ENCODE data around the gene NOS1AP. TPM values are rescaled to one million over a fixed set of nuclear protein-coding genes. Genes with fewer than 3 reads are reported as not detected.

The NOS1AP gene
- total RNA-seq, 1 experiment from 2014 or later: 0.20 TPM

DNA sequence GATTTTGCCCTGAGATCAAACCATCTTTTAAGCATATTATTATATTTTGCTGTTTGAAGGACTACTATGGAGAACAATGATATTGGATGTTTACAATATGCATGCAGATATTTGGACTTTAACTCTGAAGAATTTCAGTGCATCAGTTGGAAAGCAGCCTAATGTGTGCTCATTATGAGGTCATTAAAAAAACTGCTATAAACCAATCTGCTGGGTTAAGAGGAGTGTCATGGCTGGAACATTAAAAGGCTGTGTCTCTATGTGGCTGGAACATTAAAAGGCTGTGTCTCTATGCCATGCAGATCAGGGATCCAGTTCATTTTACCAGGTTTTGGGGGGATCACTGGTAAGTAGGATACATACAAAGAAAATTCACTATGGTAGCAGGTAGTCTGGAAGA, 229.5 kb downstream of the NOS1AP start:
- in situ Hi-C loops (cut with HindIII; ENCODE audit: low sequenced_read_pairs): no loop called here
- no peak for DNase-seq (ENCODE audit: low spot score)

DNA sequence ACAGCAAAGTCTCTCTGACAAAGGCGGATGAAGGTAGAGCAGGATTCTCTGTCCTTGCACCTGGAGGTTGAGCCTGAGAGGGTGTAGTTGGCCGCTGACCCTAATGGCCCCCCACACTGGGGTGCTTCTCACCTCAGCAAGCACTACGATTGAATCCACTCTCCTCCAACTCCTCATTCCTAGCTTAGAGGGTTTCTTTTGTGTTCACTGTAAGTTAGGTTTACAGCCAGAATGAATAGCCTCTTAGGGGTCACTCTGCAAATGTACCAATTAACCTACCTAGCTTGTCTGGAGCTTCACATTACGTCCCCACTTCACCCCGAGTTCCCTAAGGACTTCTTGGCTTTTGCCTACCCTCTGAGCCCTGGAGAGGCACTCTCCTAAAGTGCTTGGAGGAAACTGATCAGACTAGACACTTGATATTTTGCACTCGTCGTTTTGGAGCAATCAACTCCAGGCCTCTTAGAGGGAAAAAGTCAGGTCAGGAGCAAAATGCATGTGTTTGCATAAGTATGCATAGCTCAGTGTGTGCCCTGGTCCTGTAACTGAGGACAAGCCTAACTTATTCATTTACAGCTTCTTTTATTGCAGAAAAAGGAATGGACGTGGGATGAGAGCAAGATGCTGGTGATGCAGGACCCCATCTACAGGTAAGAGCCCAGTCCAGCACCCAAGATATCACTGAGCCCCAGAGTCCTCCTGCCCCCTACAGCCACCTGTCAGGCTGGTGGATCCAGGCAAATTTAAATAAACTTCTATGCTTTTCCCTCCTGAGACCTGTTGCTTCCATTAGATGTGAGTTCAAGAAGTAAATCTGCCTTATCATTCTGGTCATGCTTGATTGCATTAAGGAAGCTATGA, 230.8 kb downstream of the NOS1AP start:
- in situ Hi-C loops (cut with HindIII; ENCODE audit: low sequenced_read_pairs): no loop called here
- no peak for DNase-seq (ENCODE audit: low spot score)

DNA sequence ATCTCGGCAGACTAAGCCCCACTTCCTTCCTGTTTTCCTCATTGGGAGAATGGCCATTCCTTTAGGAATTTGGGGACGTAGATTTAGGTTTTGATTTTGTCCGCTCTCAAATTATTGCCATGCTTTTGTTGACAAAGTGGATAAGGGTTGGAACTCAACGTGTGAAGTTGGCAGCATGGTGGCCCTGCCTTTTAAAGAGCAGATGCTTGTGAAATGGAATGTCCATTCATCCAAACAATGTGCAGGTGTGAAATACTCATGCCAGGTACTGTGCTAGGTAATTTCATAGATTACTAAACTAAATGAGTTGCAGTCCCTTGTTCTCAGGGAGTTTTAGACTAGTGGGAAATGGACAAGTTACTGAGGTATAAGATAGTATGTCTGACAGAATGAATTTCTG, 232.2 kb downstream of the NOS1AP start:
- DNase-seq (ENCODE audit: low spot score): peak; percentile 55
- in situ Hi-C loops (cut with HindIII; ENCODE audit: low sequenced_read_pairs): no loop called here

DNA sequence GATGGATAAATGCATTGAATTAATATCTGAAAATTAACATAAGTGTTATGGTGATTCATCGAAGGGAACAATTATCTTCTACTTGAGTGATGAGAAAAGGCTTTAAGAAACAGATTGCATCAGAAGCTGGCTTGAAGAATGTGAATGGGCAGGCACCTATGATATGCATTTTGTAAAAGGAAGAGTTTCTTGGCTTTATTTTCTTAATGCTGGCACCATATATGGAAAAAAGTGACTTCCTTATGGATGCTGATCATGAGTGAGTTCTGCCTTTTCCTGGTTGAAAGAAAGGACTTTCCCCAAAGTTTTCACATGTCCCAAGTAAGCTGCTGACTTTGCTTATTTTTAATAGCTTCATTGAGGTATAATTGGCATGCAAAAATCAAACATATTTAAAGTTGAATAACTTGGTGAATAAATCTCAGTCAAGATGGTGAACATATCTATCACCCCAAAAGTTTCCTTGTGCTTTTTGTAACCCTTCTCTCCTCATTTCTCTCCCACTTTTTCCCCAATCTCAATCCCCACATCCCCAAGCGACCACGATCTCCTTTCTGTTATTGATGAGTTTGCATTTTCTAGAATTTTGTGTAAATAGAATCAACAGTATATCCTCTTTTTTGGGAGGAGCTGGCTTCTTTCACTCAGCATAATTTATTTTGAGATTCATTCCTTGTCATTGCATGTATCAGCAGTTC, 233.0 kb downstream of the NOS1AP start:
- in situ Hi-C loops (cut with HindIII; ENCODE audit: low sequenced_read_pairs): no loop called here
- no peak for DNase-seq (ENCODE audit: low spot score)

DNA sequence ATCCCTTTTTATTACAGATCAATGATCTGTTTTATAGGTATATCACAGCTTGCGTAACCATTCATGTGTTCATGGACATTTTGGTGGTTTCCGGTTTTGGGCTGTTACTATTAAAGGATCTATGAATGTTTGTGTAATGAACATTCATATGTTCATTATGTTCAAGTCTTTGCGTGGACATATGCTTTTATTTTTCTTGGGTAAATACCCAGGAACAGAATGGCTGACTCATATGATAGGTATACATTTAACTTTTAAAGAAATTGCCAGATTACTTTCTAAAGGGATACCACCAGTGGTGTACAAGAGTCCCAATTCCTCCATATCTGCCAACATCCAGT, 233.5 kb downstream of the NOS1AP start:
- DNase-seq (ENCODE audit: low spot score): no peak
- in situ Hi-C loops (cut with HindIII; ENCODE audit: low sequenced_read_pairs): no loop called here

DNA sequence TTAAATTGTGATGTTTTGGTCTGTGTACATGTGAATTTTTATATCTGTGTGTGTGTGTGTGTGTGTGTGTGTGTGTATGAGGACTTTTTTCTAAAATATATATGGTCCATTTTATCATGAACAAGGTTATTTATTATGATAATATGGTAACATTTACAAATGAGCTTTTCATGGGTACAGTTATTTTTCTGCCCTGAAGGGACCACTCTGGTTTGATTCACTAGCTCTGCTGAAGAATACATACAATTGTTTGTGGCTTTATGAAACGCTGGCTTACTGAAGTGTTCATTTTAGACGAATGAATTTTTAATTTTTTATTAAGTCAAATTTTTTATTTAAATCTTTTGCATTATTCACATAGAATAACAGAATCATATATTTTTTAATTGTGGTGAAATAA, 235.2 kb downstream of the NOS1AP start:
- in situ Hi-C loops (cut with HindIII; ENCODE audit: low sequenced_read_pairs): no loop called here
- DNase-seq (ENCODE audit: low spot score): no peak

DNA sequence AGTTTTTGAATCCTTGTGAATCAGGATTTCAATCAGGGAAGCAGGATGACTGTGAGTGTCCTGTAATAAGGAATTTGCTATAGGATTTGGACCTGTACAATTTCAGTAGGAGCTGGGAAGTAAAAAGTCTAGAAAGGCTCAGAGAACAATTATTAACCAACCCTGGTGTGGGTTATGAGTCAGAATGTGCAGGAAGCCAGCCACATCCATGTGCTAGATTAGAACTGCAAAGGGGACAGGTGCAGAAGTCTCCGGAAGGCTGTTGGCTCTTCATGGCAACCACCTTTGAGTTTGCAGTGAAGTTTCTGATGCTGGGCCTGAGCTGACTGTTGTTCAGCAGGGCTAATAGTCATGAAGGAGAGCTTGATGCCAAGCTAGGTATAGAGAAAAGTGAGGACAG, 236.5 kb downstream of the NOS1AP start:
- no peak for DNase-seq (ENCODE audit: low spot score)
- in situ Hi-C loops (cut with HindIII; ENCODE audit: low sequenced_read_pairs): no loop called here

DNA sequence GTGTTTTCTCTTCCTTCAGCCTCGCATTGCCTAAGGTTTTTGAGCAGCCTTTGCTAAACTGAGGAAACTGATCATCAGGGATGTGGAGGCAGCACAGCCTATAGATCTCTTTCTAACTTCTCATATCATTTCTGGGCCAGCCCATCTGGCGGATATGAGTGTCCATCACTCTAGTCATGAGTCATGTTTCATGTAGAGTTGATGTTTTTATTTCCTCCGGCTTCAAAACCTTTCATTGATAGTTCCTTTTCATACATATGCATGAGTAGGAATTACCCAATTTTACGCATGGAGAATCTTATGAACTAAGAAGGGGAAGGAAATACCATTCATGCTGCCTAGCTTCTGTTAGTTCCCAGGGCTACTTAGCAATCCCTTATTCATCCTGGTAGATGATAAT, 240.8 kb downstream of the NOS1AP start:
- no peak for DNase-seq (ENCODE audit: low spot score)
- in situ Hi-C loops (cut with HindIII; ENCODE audit: low sequenced_read_pairs): no loop called here

DNA sequence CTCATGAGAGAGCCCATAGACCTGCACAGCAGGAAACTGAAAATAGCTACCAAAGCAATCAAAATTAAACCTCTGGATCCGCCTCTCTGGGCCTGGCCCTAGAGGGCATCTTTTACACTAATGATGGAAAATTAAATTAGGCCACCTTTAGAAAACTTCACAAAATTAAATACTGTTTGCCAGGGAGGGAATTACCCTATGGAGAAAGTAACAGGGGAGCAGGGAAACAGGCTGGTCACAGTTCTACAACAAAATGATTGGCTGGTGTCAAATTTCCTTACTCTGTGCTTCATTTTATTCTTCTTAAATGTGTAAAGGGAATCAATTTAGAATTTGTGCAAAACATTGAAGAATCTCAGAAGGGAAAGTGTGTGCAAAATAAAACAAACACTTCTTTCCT, 244.7 kb downstream of the NOS1AP start:
- no peak for DNase-seq (ENCODE audit: low spot score)
- in situ Hi-C loops (cut with HindIII; ENCODE audit: low sequenced_read_pairs): no loop called here

DNA sequence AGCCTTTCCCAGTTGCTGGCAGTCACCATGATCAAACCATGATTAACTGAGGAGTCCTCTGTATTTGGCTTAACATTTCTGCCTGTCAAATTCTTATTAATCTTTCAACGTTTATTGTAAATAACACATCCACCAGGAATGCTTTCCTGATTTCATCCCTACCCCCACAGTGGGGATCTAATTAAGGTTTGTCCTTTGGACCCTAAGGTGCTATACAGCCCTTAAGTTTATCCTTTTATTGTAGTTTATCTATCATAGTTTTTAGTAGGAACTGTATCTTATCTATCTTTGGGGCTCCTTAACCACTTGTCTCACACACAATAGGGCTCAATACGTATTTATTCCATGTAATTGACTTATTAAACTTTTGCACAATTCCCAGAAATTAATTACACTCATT, 246.2 kb downstream of the NOS1AP start:
- in situ Hi-C loops (cut with HindIII; ENCODE audit: low sequenced_read_pairs): no loop called here
- DNase-seq (ENCODE audit: low spot score): no peak

DNA sequence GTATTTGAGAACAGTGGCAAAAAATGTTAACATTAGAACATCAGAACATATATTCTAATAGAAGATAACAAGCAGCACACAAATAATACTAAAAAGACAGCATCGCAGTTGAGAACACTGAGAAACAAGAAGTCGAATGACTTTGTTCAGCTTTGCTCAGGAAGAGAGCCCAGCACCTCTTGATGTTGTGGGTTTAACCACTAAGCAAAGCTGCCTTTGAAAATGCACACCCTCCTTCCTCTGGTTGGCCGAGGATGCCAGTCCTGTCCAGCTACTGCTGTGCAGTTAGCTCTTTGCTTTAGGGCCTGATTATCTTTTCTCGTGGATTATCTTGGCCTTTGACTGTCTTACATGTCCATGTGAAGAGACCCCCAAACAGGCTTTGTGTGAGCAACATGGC, 246.7 kb downstream of the NOS1AP start:
- in situ Hi-C loops (cut with HindIII; ENCODE audit: low sequenced_read_pairs): no loop called here
- no peak for DNase-seq (ENCODE audit: low spot score)

DNA sequence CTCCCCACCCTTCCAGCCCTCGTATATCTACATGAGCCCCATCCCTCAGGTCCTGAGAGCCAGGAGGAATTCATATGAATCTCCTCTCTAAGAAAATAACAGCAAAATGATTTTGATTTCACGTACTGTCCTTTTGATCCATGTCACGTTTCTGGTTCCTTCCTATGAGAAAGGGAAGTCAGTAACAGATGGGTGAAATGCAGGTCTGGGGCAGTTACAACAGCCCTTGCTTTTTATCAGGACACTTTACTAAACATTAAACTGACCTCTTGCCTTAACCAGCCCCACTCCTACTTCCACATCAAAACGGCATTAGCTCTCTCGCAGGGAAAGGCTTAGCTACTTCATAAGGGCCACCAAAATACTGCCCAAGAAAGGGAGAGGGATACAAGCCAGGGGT, 248.1 kb downstream of the NOS1AP start:
- in situ Hi-C loops (cut with HindIII; ENCODE audit: low sequenced_read_pairs): no loop called here
- no peak for DNase-seq (ENCODE audit: low spot score)

DNA sequence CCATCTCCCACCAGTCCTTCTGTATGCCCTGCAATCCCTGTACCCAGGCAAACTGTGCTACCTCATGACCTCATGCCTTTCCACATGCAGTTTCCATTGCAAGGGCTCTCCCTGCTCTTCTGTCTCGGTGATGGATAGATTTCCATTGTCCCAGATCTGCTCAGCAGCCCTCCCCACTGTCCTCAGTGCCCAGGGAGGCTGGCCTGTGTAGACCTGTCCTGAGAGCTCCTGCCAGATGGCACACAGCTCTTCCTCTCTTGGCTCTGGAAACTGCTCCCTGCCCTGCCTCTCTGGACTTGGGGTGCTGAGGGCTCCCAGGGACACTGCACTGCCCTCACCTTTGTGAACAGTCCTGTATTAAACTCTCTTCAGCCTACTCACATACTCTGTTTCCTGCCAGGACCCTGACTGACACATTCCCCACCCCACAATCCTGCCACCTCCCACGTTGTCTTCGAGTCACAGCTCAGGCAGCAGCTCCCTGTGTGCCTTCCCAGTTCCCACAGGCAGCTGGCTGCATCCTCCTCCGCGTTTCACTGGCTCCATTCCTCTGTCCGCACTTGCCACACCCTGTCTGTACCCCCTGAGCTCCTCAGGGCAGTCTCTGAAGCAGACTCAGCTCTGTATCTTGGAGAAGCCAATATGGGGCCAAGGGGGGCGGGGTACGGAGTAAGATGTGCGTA, 250.1 kb downstream of the NOS1AP start:
- in situ Hi-C loops (cut with HindIII; ENCODE audit: low sequenced_read_pairs): no loop called here
- DNase-seq (ENCODE audit: low spot score): peak; percentile 82

DNA sequence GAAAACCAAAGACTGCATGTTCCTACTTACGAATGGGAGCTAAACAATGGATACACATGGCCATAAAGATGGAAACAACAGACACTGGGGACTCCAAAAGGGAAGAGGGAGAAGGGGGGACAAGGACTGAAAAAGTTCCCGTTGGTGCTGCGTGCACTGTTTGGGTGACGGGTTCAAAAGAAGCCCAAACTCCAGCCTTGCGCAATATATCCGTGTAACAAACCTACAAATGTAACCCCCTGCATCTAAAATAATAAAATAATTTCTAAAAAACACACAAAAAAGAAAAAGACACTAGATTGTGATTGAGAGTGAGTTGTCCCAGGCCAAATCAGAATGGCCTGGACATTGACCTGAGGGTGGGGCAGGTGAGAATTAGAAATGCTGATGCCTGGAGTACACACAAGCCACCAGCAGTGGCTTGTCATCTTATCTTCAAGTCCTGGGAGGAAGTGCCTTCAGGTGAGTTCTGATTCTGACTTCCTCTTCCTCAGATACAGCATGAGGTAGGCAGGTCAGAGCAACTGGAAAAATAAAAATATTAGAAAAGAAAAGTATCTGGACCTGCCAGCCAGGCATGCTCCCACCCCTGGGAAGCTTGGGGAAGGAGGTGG, 252.4 kb downstream of the NOS1AP start:
- DNase-seq (ENCODE audit: low spot score): no peak
- in situ Hi-C loops (cut with HindIII; ENCODE audit: low sequenced_read_pairs): no loop called here

DNA sequence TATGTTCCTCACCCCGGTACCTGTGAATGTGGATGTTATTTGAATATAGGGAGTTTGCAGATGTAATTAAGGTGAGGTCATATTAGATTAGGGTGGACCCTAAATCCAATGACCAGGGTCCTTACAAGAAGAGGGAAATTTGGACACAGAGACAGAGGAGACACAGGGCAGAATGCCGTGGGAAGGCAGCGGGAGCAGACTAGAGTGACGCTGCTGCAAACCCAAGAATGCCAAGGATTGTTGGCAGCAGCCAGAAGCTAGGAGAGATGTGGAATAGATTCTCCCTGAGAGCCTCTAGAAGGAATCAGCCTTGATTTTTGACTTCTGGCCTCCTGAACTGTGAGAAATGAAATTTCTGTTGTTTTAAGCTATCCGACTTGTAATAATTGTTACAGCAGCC, 253.5 kb downstream of the NOS1AP start:
- peak; percentile 48 for DNase-seq (ENCODE audit: low spot score)
- in situ Hi-C loops (cut with HindIII; ENCODE audit: low sequenced_read_pairs): no loop called here

DNA sequence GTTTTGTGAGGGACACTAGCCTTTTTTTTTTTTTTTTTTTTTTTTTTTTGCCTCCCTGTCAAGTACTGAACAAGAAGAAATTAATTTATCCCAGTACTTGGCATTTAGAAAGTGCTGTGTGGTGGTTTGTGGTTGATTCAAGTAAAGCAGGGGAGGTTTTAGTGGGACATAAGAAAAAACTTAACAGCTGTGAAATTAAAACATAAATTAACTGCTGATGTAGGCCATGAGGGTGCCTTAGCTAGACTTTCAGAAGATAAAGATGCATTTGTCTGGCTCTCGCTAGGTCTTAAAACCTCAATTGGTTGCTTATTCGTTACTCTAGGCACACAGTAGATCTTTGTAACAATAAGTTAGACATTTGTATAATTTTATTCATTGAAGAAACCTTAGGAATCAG, 254.9 kb downstream of the NOS1AP start:
- in situ Hi-C loops (cut with HindIII; ENCODE audit: low sequenced_read_pairs): no loop called here
- no peak for DNase-seq (ENCODE audit: low spot score)

DNA sequence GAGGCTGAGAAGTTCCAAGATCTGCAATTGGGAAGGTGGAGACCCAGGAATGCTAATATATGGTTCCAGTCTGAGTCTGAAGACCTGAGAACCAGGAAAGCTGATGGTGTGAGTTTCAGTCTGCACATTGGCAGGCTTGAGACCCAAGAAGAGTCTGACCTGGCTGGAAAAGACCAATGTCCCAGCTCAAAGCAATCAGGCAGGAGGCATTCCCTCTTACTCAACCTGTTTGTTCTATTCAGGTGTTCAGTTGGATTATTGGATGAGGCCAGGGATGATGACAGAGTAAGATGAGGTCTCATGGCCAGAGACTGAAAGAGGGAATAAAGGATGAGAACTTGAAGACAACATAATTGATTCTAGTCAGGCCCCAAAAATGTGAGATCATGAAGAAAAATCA, 257.1 kb downstream of the NOS1AP start:
- DNase-seq (ENCODE audit: low spot score): no peak
- in situ Hi-C loops (cut with HindIII; ENCODE audit: low sequenced_read_pairs): no loop called here

DNA sequence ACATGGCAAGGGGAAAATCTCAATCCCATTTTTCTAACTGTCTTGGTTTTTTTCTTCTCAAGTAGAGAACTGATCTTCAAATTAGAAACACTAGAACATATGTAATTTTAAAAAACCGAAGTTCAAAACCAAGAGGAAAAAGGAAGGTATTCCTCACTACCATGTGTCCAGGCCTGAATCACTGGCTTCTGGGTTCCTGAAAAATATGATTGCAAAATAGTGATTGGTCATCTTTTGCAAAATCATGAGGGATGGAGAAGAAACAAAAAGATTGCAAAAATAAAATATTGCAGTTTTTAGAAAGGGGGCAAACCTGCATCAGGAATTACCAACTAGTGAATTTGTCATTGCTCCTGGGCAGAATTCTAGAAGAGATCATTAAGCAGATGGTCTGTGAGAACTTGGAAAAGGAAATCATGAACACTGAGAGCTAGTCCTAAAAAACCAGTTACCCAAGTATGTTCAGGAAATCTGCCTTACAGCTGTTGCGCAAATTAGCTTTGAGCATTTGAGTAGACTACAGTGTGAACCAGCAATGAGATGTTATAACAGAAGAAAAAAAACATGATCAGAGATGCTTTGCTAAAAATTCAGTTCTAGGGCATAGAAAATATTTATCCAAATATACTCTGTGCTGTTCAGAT, 257.8 kb downstream of the NOS1AP start:
- no peak for DNase-seq (ENCODE audit: low spot score)
- in situ Hi-C loops (cut with HindIII; ENCODE audit: low sequenced_read_pairs): no loop called here

DNA sequence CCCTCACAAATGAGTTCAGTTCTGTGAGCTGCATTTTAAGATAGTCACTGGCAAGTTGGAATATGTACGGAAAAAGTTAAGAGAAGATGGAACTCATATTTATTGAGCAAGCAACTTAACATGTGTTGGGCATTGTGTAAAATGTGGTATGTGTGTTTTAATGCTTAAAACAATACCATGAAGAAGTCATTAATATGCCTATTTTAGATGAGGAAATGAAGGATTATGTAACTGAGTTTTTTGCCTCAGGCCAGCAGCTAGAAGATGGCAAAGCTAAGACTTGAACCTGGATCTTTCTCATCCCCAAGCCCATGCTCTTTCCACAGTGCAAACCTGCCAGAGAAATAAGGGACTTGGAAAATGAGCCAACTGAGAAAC, 258.3 kb downstream of the NOS1AP start:
- in situ Hi-C loops (cut with HindIII; ENCODE audit: low sequenced_read_pairs): no loop called here

DNA sequence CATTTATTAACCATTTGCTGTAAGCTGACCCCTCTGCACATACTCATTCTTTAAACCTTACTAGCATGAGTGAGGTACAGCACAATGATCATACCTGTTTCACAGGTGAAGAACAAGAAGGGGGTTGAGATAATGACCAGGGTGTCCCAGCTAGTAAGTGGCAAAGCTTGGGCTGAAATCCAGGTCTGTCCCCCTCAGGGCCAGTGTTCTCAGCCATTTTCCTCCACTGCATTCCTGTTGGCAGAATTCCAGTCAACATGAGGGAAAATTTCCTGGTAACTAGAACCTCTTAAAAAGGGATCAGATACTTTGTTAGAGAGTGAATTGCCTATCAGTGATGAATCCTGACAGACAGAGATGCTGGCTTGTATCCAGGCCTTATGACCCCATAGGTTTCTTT, 259.0 kb downstream of the NOS1AP start:
- in situ Hi-C loops (cut with HindIII; ENCODE audit: low sequenced_read_pairs): no loop called here
- DNase-seq (ENCODE audit: low spot score): no peak

More for the DNA sequence above, 258.3 kb downstream of the NOS1AP start:
- no peak for DNase-seq (ENCODE audit: low spot score)
